Right lung (tissue), 5 donors: ENCODE measurements around the gene LLGL2. TPM values are rescaled to one million over a fixed set of nuclear protein-coding genes. Genes with fewer than 3 reads are reported as not detected.

Experiments
- DNase-seq, 2 donors: peaks; one replicate each; pipeline ENCODE4 v3.0.0-alpha.2; 2013
- polyA plus RNA-seq, 5 donors: library from polyadenylated mRNA; unstranded; fragments of 120-200 nt; gene quantifications; one replicate each; pipeline versions ENCODE4 v1.2.1 to v1.2.3, GENCODE V29; 2013; ENCODE audit warnings: inconsistent platforms in 1 of 5, low replicate concordance in 1 of 5; ENCODE audit not compliant: insufficient read length in 5 of 5, insufficient read depth in 1 of 5

LLGL2 gene
- polyA plus RNA-seq, 5 donors, result 29.3 to 67.0 (median 49.0) TPM

GRCh38 chr17:75548813-75549212 lies 23.3 kb downstream of the LLGL2 start:
- no peak for DNase-seq

DNA sequence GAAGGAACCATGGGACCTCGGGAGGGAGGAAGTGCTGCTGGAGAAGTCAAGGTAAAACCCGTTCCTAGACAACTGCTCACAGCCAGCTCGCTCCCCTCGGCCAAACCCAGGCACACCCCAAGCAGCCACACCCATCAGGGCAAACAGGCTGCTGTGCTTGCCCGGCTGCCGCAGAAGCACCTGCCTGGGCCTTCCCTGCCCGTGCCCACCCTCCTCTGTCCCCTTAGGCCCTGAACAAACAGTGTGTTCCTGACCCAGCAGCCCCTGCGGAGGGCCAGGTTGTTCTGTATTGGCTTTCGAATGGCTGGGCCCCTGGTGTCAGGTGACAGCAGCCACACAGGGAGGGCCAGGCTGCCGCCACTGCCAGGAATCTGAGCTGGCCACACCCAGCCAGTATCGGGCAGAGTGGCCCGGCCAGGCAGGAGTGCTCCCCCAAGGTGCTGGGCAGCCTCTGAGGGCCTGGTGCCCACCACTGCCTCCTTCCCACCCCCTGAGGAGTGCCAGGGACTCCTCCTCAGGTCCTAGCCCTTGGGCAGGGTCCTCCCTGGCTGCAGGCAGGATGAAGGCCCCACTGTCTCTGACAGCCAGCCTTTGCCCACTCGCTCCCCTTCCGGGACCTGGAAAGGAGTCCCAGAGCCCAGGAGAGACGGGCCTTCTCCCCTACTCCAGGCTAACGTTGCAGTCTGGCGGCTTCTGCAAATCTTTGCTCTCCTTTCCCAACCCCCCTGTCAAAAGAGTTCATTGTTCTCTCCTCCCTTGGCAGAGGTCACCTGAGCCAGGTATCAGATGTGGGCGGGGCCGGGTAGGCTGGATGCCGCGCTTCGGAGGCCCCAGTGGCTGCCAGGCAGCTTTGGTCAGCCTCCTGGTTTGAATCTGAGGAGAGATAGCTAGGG lies 24.0 kb downstream of the LLGL2 start:
- peak; percentile 67 to 77 for DNase-seq

- no peak for DNase-seq
These were observed 24.6 kb downstream of the LLGL2 start for GRCh38 chr17:75550139-75550465.

GRCh38 chr17:75551266-75551665 lies 25.8 kb downstream of the LLGL2 start:
- no peak for DNase-seq

DNA sequence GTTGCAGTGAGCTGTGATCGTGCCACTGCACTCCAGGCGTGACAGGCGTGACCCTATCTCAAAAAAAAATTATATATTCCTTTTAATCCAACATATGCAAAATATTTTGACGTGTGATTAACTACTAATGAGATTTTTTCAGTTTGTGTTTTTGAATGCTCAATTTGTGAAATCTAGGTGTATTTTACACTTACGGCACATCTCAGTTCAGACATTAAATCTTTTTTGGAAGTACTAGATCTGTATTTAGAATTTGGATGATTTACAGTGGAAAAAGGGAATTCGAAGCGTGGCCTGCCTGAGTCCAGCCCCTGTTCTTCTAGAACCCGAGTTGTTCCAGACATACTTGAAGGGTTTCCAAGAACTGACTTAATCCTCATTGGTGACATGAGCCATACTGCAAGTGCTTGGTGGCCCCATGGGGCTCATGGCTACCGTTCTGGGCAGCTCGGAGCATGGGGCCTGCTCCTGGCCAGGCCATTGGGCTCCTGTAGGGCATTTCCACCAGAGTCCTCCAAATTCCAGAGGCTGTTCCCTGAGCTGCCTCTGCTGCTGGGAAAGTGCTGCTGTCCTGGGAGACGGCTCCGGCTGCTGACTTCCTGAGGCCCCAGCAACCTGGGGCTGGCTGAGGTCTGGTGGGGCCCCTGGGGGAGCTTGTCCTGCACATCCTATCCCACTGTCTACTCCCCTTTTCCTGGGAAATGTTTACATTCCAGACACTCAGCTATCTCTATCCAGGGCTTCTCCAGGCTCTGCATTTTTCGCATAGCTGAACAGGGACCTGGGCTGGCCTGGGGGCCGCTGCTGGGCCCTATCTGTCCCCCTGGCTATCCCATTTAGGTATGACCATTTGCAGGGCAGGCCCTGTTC lies 27.2 kb downstream of the LLGL2 start:
- DNase-seq, result no peak

DNA sequence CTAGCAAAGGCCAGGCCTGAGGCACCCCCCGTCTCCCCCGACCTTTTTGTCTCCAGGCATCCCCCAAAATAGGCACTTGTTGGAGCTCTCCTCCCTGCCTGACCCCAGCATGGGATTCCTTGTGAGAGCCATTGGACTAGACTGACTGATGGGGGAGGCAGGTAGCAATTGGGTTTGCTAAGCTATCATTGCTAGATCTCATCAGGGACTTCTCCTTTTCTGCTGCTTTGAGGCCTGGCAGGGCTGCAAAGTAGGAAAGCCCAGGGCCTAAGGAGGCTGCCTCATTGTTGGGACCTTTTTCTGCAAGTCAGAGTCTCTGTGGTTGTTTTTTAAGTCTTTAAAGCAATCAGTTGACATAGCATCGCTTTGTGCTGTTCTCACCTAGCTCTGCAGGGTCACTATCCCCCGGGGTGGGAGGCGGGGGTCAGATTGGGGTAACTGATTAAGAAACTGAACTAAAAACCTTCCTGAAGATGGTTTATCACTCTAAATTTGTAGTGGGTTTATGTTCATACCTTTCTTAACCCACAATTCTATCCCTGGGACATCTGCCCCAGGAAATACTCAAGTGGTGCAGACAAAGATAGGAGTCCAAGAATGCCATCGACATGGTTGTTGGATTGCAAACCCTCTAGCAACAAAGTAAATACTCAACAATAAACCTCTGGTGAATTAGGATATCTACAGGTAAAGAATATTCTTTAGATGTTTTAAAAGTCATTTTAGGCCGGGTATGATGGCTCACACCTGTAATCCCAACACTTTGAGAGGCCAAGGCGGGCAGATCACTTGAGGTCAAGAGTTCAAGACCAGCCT lies 28.0 kb downstream of the LLGL2 start:
- no peak for DNase-seq

- no peak for DNase-seq
These were observed 30.2 kb downstream of the LLGL2 start for GRCh38 chr17:75555679-75556153.

- DNase-seq, result peak; percentile 57 to 63
These were observed 31.8 kb downstream of the LLGL2 start for GRCh38 chr17:75557075-75557851.

- DNase-seq, result no peak
These were observed 32.6 kb downstream of the LLGL2 start for GRCh38 chr17:75557852-75558665.

- DNase-seq, result no peak
These were observed 33.4 kb downstream of the LLGL2 start for GRCh38 chr17:75558666-75559530.

GRCh38 chr17:75559958-75560533 lies 34.5 kb downstream of the LLGL2 start:
- DNase-seq, result no peak

GRCh38 chr17:75561927-75562603 lies 36.6 kb downstream of the LLGL2 start:
- DNase-seq, result no peak

- no peak for DNase-seq
These were observed 37.7 kb downstream of the LLGL2 start for GRCh38 chr17:75563063-75563758.

- no peak for DNase-seq
These were observed 38.7 kb downstream of the LLGL2 start for GRCh38 chr17:75564195-75564594.

DNA sequence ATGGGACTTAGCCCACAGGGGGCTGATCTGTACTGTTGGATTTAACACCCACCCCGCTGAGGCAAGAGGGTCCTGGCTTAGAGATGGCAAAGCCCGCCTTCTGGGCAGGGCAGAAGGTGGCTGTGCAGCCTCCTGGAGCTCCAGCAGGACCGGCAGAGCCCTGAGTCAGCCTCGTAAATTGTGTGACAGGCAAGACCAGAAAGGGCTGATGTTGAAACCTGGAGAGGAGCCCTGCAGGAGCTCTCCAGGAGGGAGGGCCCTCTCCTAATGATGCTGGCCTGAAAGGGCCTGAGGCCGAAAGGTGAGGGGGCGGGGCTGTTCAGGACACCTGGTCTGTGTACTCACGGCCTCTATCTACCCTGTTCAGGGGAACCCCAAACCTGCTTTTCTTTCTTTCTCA lies 39.6 kb downstream of the LLGL2 start:
- DNase-seq, result no peak

DNA sequence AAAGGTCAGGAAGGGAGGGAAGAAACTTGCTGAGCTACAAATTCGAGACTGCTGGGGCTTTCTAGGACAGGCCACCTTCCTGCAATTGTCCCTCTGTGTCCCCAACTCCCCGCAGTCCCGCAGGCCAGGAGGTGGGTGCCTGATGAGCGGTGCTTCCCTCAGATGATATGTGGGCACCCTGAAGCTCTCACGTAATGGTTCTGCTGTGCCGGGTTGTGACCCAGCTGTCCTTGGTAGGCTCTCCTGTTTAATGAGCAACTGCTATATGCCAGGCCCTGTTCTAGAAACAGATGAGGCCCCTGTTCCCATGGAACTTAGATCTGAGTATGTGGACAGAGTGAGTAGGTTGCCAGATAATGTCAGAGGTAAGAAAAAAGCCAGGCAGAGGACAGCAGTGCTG lies 40.1 kb downstream of the LLGL2 start:
- no peak for DNase-seq

- DNase-seq, result no peak
These were observed 40.9 kb downstream of the LLGL2 start for GRCh38 chr17:75566416-75566815.

DNA sequence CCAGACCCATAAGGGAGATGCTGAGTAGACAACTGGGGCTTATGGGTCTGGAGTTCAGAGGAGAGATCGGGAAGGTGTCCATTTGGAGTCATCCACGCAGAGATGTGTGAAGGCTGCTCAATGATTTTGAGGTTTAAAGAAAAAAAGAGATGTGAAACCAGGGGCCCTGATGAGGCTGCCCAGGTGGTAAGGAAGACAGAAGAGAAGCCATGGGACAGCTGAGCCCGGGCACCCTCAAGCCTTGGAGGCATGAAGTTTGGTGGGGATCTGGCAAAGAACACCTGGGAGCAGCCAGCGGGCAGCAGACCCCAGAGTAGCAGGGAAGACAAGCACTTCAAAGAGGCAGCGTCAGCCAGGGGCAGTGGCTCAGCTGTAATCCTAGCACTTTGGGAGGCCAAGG lies 41.3 kb downstream of the LLGL2 start:
- no peak for DNase-seq
